ENCODE measurements around the gene AMOT. TPM values are rescaled to one million over a fixed set of nuclear protein-coding genes. Genes with fewer than 3 reads are reported as not detected.

Gene AMOT
- total RNA-seq, 1 donor from 2014 or later = 8.6 TPM

- ATAC-seq (ENCODE audit: poor library complexity) = no peak
- intact Hi-C loops (cut with DNase I) = no loop called here
- DNase-seq = no peak
Measured at GRCh38 chrX:112841820-112842157, 1.2 kb upstream of the AMOT start.

- intact Hi-C loops (cut with DNase I) = no loop called here
- ATAC-seq (ENCODE audit: poor library complexity) (peak; percentile 99), DNase-seq (peak; percentile 88)
Measured at GRCh38 chrX:112841114-112841819, 636 bp upstream of the AMOT start.

DNA sequence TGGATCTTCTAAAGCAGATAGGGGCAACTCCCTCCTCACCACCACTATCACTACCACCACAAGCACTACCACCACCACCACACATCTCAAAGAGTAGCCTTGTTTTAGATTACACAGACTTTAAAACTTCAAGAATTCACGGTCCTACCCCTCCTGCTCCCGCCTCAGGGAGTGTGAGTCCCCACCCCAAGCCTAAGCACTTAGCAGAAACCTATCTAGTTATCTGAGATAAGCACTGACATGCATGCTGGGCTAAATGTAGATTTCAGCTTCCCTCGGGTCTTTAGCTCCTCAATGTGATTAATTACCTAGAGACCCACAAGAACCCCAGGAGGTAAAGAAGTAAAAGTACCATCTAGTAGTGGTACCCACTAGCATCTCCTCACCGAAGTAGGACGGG lies 775 bp downstream of the AMOT start:
- ATAC-seq (ENCODE audit: poor library complexity) (no peak), DNase-seq (no peak)
- intact Hi-C loops (cut with DNase I) = no loop called here

GRCh38 chrX:112837531-112837930 lies 3.1 kb downstream of the AMOT start:
- no peak for ATAC-seq (ENCODE audit: poor library complexity)
- intact Hi-C loops (cut with DNase I) = no loop called here

DNA sequence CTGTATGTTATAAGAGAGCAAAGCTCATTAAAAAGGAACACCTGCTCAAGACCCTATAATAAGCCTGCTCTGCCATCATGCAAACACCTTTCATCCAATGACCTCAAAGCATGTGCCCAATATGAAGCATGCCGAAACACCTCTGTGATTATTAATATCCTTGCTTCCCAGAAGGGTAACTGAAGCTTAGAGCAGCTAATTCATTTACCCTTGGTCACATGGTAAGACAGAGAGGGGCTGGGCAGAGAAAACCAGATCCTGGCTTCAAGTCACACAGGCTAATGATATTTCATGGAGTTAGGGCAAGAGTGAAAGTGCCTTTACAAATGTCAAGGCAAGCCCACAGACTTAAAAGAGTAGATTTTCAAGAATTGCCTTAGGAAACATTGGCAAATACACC lies 5.6 kb downstream of the AMOT start:
- DNase-seq (no peak), ATAC-seq (ENCODE audit: poor library complexity) (no peak)

More at GRCh38 chrX:112837531-112837930, 3.1 kb downstream of the AMOT start:
- no peak for DNase-seq

GRCh38 chrX:112834031-112834845 lies 6.4 kb downstream of the AMOT start:
- intact Hi-C loops (cut with DNase I) = no loop called here
- ATAC-seq (ENCODE audit: poor library complexity) (no peak), DNase-seq (no peak)

More for the DNA sequence above, 5.6 kb downstream of the AMOT start:
- intact Hi-C loops (cut with DNase I) = no loop called here

DNA sequence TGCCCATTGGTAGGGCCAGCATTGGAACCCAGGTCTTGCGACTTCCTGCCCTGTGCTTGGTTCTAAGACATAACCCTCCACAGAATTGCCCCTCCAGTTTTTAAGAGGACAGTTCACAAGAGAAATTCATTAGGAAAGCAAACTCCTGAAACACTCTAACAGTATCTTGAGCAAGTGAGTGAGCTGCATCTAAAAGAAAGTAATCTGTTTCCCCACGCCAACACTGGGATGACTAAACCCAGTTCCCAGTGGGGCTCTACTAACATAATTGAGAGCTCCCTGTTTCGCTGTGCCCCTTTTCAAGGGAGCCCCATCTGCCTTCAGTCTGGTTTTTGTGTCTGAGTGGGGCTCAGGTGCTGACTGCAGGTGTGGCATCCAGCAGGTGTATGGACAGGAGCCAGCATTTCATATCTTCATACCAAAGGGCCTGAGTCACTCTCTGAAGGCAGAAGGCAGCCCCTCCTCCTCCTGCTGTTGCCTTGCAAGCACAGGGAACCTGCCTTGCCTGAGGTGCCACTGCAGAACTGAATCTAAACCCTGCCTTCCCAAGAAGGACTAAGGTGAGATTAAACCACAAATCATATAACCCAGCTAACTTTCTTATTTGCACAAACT lies 8.0 kb downstream of the AMOT start:
- intact Hi-C loops (cut with DNase I) = no loop called here
- DNase-seq (no peak), ATAC-seq (ENCODE audit: poor library complexity) (no peak)

- DNase-seq (no peak), ATAC-seq (ENCODE audit: poor library complexity) (no peak)
- intact Hi-C loops (cut with DNase I) = no loop called here
Measured at GRCh38 chrX:112830540-112830939, 10.1 kb downstream of the AMOT start.

- intact Hi-C loops (cut with DNase I) = no loop called here
- no peak for ATAC-seq (ENCODE audit: poor library complexity)
Measured at GRCh38 chrX:112827292-112827903, 13.2 kb downstream of the AMOT start.

DNA sequence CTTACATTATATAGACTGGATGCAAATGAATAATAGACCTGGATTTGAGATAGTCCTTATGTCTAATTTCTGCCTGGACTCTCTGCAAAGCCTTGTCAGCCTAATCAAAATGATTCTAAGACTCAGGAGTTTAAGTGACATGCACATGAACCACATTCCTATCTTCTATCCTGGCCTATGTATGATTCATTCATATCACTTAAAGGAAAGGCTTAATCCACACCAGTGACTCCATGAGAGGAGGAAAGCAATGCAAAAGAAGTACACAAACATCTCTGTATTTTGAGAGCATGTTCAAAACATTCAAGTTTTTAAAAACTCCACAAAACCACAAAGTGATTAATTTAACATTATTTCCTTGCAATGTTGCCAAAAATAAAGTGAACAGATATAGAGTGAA lies 14.6 kb downstream of the AMOT start:
- ATAC-seq (ENCODE audit: poor library complexity) = no peak

More at GRCh38 chrX:112827292-112827903, 13.2 kb downstream of the AMOT start:
- no peak for DNase-seq

GRCh38 chrX:112822892-112823291 lies 17.7 kb downstream of the AMOT start:
- DNase-seq (no peak), ATAC-seq (ENCODE audit: poor library complexity) (no peak)
- intact Hi-C loops (cut with DNase I) = no loop called here

More for the DNA sequence above, 14.6 kb downstream of the AMOT start:
- DNase-seq = no peak
- intact Hi-C loops (cut with DNase I) = no loop called here

GRCh38 chrX:112820364-112821268 lies 20.0 kb downstream of the AMOT start:
- DNase-seq (no peak), ATAC-seq (ENCODE audit: poor library complexity) (no peak)
- intact Hi-C loops (cut with DNase I) = no loop called here

DNA sequence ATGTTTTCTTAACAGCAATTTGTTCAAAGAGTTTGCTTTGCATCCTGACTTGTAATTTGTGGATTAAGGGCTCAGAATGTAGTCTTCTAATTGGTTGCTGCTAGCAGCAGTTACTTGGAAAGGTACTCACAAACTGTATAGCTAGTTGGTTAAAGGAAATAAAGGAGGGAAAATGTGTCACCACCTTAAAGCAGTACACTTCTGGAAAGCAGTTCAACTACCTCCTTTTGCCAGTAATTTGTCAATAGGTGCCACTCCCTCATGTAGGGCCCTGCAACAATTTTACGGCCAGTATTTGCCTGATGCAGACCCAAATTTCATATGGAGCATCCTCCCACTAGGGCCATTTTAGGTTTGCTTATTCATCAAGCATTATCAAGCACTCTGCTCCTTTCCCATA lies 20.8 kb downstream of the AMOT start:
- DNase-seq (no peak), ATAC-seq (ENCODE audit: poor library complexity) (no peak)
- intact Hi-C loops (cut with DNase I) = no loop called here

GRCh38 chrX:112819008-112819640 lies 21.5 kb downstream of the AMOT start:
- DNase-seq (no peak), ATAC-seq (ENCODE audit: poor library complexity) (peak; percentile 73)
- intact Hi-C loops (cut with DNase I) = no loop called here

GRCh38 chrX:112818114-112819007 lies 22.3 kb downstream of the AMOT start:
- DNase-seq (peak; percentile 41), ATAC-seq (ENCODE audit: poor library complexity) (peak; percentile 83)
- intact Hi-C loops (cut with DNase I) = no loop called here

DNA sequence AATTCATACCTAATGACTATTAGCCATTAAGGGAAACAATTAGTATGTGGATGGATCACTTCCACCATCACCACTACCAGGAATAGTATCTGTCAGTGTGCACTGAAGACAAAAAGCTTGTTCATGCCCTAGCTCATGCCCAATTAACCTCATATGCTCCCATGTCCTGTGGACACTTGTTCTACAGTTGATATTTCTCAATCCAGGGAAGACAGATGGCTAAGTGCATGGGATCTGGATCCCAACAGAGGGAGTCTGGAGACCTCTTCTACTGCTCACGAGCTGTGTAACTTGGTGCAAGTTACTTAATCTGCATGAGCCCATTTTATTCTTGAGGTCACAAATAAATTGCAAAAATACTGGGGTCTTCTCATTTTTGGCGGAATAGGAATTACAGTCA lies 23.7 kb downstream of the AMOT start:
- ATAC-seq (ENCODE audit: poor library complexity) = peak; percentile 44

DNA sequence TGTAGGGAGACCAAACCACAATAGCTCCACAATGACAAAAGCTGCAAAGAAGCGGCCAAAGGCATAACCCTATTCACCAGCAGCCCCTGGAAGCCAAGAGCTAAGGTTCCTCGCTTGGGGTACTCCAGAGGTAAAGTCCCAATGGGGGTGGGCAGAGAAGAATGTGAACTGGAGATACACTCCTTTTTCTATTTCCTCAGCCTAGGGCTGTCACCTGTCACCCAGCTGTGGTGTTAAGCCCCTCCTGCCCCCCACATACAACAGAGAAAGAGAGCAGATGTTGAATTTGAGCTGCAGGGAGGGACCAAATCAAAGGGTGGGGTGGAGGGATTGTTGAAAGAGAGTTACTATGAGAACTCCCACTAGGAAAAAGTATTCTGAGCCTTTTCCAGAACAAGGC lies 26.1 kb downstream of the AMOT start:
- ATAC-seq (ENCODE audit: poor library complexity) = no peak
- intact Hi-C loops (cut with DNase I) = no loop called here
- no peak for DNase-seq

More for the DNA sequence above, 23.7 kb downstream of the AMOT start:
- no peak for DNase-seq
- intact Hi-C loops (cut with DNase I) = no loop called here

All from Right ventricle myocardium superior (tissue), 1 donor.